GM19452 (cell line): ENCODE data around the gene BRAT1.

Experiments
- ATAC-seq: cut with Tn5 transposase; IDR thresholded peaks from one replicate; pipeline ENCODE4 v1.9.1; 2021; ENCODE audit not compliant: unreplicated experiment

The BRAT1 gene

DNA sequence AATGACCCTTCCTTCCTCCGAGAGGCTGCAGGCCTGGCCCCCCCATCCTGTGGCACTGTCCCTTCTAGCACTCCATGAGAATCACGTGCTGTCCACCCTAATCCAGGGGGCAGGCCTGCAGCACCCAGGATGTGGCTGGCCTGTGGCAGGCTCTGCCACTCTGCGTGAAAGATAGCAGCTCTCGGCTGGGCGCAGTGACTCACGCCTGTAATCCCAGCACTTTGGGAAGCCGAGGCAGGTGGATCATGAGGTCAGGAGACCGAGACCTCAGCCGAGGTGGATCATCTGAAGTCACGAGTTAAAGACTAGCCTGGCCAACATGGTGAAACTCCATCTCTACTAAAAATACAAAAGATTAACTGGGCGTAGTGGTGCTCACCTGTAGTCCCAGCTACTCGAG lies 54.6 kb downstream of the BRAT1 start:
- ATAC-seq: no peak

DNA sequence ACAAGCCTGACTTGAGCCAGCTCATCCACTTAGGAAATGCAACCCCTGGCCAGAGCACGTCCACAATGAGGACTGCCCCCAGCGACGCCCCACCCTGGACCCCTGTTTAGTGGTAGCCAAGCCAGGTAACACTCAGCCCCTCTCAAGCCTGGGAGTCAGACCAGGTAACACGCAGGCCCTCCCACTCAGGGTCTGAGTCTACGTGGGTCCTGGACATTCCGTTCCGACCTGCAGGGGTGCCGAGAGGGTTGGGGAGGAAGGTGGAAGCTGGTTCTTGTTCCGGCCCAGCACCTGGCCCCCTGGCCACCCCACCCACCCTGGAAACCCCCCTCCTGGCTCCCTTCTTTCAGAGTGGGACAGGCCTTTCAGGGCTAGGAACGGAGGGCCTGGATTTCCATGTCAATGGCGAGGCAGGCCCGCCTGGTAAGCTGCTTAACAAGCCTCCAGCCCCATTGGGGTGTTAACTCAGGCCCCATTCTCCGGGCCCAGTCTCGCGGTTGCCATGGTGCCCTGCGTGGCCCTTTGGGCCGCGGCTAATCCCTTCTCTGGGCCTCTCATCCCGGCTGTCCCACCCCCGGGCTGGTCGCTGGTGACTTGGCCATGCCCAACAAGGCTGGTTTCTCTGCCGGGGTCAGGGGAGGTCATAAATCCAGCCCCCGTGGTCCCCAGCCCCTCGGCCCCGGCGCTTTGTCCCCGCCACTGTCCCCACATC lies 55.4 kb downstream of the BRAT1 start:
- ATAC-seq: no peak

DNA sequence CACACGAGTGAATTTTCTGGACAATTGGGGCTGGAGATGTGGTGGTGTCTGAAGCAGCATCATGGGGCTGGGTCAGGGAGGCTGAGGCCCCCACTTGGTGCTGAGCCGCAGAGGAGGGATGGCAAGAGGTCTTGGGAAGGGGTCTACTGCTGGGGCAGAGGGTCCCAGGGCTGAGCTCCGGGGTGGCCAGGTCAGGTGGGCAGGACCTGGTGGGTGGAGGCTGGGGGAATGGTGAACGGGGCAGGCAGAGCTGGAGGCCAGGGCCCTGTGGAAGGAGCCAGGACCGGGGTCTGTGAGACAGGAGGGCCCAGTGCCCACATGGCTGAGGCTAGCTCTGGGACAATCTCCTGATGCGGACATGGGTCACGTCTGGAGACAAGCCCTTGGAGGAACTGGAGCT lies 56.1 kb downstream of the BRAT1 start:
- ATAC-seq: no peak

DNA sequence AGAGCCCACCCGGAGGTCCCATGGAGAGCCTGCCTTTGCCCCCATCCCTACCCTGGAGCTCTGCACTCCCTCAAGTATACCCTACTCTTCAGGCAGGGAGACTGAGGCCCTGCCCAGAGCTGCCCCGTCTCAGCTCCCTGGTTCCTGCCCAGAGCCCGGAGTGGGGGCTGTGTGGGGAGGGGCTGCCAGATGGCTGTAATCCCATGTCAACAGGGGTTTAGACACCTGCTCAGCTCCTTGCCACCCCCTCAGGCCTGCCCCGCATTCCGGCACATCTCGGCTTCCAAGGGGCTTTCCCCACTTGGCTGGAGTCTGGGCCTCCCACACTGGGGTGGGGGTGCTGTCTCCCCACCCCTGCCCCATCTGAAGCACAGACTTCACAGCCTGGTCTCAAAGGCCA lies 56.6 kb downstream of the BRAT1 start:
- no peak for ATAC-seq

DNA sequence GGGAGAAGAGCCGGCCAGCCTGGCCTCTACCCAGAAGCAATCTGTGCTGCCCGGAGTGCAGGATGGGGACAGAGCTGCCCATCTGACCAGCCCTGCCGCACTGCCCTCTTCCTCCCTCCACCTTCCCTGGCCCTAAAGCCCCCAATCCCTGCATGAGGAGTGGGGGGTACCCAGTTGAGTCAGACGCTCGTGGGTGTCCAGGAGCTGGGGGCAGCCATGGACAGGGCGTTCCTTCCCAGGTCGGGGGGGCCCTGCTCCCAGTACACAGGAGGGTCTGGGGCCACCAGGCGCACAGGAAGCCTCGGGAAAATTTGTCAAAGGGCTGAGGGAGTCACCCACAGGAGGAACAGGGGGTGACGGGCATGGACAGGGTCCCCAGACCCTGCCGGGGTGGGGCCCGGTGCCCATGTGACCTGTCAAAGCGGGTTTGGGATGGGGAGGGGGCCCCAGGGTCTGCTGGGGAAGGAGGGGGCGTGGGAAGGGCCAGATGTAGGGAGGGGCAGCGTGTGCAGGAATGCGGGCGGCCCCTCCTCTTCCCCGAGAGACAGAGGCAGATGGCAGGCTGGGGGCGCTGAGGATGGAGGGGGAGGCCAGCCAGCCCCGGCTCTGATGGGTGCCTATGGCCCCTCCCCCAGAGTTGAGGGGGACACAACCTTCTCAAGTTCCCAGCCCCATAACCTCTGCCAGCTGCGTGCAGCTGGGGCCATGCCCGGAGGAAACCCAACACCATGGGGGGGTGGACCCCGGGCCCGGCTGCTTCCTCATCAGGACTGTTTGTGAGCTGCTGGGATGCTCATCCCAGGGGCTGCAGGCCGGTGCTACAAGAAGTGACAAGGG lies 57.6 kb downstream of the BRAT1 start:
- ATAC-seq: no peak

DNA sequence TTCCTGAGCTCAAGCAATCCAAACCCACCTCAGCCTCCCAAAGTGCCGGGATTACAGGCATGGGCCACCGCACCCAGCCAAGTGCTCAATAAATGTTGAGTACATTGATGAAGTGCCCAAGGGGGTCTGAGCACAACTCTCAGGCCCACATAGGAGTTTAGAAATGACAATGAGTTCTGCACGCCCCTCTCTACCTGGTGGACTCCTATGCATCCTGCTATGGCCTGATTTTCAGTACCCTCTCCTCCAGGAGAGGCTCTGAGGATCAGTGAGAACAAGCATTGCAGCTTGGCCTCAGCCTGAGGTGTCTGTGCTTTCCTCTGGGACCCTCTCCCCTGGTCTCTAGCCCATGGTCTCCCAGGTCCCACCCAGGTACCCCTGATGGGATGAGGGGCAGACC lies 58.3 kb downstream of the BRAT1 start:
- no peak for ATAC-seq

DNA sequence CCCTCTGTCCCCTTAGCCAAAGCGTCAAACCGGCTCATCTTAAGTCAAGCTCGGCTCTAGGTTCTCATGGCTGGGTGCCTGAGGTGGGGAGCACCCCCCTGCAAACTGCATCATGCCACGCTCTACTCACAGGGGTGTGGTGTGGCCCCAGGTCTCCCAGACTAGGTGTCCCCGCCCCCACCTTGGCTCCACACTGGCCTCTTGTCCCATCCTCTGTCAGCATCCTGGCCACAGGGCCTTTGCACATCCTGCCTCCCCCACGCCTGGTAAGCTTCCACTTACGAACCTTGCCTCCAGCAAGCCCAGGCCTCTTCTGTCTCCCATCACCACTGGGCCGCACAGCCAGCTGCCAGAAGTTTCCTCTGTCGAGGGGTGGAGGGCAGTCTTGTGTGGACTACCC lies 58.9 kb downstream of the BRAT1 start:
- ATAC-seq: no peak

DNA sequence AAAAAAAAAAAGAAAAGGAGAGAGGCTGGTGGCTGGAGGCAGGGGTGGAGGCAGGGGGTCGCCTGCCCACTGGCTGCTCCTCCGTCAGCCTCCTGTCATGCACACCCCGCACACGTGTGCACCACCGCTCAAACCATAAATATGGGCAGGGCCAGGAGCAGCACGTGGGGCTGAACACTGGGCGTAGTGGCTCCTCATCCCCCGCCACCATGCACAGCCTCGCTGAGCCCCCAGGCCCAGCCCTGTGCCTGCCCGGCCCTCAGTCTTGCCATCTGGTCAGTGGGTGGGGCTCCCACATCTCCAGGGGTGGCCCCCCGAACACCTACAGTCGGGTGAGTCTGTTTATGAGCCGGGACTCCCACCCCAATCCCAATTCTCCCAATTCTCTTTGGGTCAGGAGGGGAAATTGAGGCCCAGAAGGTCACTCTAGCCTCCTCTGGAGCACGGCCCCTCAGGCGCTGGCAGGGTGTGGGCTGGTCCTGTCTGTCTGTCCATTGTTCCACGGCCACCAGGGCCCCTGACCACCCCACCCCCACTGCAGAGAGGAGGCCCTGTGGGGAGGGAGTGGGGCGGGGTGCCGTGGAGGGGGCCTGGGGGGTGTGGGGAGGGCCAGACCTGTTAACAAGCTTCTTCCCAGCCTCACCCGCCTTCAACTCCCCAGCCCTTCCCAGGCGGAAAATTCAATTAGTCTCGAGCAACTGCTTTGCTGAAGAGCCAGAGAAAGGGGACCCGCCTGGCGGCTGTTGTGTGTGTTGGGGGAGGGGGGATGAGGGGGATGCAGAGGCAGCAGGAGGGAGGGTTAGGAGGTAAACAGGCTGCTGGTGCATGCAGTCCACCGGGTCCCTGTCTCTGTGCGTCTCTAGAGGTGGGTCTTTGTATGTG lies 59.7 kb downstream of the BRAT1 start:
- ATAC-seq: no peak

DNA sequence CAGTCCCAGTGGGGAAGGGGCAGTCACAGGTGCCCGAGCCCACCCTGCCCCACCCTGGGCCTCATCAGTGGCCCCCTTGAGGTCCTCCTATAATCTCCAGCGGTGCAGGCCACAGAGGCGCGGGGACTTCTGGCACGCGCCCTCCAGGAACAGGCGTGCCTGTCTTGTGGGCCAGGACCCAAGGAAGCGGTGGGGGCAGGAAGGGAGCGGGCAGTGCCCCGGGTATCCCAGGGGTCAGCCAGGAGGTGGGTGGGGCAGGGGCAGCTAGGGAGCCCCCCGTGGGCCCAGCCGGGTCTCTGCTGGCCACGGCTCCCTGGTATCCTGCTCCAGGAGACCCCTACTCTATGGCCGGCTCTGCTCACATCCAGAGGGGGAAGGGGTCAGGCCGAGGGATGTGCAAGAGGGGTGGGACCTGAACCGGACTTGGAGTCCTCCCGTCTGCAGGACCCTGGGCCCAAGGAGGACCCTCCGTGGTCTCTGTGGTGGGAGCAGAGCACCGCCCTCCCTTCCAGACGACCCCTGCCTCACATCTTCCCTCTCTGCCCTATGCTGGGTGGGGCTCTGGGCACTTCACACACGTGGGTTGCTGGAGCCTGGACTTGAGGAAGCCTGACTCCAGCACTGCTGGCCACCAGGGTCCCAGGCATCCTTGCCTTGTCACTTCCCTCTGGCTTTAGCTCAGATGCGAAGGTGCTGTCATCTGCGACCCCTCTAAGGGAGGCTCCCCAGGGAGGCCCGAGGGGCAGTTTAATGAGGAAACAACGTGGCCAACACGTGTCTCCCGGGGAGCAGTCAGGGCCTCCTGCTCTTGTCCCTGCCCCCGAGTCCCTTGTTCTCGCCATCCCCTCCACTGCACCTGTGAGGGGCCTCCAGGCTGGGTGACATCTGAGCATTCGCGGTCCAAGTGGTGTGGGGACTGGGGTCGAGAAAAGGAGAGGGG lies 60.9 kb downstream of the BRAT1 start:
- ATAC-seq: no peak

DNA sequence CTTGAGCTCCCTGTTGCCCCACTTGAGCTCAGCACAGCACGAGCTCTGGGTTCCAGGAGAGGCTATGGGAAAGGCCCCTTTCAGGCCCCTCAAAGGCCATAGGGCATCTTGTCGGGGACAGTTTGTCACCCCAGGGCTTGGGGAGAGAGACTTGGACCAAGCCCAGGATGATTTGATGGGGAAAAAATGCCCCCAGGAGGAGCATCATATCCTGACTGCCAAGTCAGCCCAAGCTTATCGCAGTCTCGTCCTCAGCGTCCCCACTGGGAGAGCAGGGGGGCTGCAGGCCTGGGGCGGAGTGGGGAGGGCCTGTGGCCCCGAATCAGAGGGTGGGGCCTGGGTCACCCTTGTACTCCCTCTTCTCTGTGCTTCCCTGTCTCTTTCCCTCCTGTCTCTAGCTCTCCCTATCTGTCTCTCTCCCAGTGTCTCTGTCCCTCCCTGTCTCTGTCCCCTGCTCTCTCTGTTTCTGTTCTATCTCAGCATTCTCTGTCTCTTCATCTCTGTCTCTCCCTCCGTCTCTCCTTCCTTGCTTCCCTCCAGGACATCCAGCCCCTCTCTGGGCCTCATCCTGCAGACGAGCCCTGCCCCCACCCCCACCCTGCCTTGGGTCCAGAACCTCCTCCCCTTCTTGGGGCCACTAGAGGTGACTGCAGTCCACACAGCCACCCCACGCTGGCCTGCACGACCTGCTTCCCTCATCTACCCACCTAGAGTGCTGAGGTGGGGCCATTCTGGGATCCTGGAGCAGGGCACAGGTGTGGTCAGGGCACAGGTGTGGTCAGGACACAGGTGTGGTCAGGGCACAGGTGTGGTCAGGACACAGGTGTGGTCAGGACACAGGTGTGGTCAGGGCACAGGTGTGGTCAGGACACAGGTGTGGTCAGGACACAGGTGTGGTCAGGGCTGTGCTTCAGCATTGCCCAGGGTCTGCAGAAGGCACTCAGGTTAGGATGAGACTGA lies 61.8 kb downstream of the BRAT1 start:
- no peak for ATAC-seq

DNA sequence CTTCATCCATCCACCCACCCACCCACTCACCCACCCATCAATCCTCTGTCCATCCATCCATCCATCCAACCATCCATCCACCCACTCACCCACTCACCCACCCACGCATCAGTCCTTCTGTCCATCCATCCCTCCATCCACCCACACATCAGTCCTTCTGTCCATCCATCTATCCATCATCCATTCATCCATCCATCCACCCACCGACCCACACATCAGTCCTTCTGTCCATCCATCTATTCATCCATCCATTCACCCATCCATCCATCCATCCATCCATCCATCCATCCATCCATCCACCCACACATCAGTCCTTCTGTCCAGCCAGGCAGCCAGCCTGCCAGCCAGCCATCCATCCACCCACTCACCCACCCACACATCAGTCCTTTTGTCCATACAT lies 63.3 kb downstream of the BRAT1 start:
- ATAC-seq: no peak

DNA sequence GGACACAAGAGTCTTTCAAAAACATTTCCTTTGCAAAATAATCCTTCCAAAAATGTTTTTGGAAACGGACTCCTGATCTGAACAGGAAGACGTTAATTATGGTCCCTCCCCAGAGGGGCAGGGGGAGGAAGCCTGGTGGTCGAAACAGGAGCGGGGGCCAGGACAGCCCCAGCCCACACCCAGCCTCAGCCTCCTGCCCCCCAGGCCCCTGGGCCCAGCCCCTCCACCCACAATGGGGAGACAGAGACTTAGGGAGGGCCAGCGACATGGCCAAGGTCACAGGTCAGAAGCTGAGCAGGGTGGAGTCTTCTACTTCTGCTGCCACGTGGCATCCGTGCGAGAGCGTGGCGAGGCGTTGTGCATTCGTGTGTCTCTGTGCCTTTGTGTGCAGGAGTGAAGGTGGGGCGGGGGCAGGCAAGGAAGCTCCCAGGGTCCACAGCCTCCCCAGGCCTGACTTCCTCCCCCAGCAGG lies 65.1 kb downstream of the BRAT1 start:
- ATAC-seq: no peak

DNA sequence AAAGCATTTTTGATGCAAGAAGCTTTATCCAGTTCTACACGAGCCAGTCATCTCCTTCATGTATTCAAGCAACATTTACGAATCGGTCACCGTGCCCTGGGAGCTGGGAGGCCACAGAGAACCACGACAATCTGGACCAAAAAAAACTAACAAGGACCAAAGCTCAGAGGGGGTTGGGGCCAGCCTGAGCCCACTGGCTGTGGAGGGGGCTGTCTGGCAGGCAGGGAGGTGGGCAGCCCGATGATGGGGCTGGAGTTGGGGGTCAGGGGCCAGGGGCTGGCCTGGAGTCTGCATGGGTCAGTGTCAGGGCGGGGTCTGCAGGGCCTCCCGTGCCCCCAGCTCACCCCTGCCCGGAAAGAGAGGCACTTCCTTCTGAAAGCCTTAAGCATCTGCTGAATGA lies 66.6 kb downstream of the BRAT1 start:
- ATAC-seq: no peak

DNA sequence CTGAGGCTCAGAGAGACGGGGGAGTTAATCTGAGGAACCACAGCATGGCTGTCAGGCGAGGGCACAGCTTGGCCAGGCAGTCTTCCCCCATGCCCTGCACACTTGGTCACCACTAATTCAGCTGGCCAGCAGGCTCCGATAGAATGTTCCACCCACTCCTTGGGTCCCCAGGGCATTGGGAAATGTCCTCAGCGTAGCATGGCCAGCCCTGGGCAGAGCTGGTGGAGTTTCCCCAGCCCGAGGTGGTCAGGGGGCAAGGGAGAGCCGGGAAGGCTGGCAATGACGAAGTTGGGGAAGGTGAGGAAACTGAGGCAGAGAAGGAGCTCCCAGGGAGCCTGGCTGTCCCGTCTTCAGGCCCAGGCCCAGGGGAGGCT lies 67.1 kb downstream of the BRAT1 start:
- ATAC-seq: no peak
